AG09319 (cell line): ENCODE results near the gene CHPF2.

Experiments
- DNase-seq: peaks from one replicate; pipeline ENCODE4 v3.0.0-alpha.2; 2010; ENCODE audit warnings: low read depth; ENCODE audit errors: extremely low read depth
- CTCF ChIP-seq: IDR thresholded peaks from 2 replicates; pipeline ENCODE4 v1.5.1; 2011; ENCODE audit warnings: low read depth, mild to moderate bottlenecking, inconsistent platforms, low read length, moderate library complexity

Gene CHPF2

DNA sequence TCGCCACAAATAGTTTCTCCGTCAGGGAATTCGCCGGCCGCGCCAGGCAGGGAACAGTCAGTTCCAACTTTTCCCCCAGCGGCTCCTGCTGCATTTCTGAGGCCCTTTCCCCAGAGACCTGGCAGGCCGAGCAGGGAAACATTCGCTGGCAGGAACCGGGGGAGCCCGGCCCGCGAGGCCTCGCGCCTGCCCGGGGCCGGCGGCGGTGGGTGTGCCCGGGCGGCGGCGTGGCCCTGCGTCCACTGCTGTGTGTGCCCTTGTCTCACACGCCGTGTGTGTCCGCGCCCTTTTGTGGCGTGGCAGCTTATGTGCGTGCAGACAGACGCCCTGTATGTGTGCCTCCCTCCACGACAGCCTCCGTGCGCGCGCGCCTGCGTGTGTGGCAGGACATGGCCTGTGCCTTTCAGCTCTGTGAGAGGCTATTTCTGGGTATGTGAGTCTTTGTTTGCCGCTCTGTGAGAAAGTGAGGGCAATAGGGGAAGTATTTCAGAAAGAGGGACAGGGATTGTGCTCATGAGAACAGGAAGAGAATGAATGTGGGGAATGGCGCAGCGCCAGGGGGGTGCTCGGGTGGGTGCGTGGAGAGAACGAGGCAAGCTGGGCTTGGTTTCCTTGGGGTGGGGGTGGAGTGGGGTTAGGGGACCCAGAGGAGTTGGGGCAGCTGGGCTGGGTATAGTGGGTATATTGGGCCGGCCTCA is 16.9 kb downstream of the CHPF2 start:
- DNase-seq = no peak
- TF ChIP-seq CTCF = no peak

DNA sequence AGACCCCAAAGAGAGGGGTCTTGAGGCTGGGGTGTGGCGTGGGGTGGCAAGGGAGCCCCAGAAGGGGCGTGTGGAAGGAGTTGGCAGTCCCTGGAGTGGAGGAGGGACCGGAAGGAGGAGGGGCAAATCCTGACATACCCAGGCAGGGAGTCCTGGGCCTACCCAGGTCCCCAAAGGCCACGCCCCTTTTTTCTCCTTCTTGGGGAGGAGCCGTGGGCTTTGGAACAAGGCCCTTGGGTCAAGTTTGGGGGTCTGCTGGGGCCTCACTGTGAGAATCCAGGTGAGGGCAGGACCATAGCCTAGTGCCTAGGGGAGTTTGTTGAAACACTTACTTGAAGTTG is 17.4 kb downstream of the CHPF2 start:
- DNase-seq = no peak
- no peak for TF ChIP-seq CTCF

DNA sequence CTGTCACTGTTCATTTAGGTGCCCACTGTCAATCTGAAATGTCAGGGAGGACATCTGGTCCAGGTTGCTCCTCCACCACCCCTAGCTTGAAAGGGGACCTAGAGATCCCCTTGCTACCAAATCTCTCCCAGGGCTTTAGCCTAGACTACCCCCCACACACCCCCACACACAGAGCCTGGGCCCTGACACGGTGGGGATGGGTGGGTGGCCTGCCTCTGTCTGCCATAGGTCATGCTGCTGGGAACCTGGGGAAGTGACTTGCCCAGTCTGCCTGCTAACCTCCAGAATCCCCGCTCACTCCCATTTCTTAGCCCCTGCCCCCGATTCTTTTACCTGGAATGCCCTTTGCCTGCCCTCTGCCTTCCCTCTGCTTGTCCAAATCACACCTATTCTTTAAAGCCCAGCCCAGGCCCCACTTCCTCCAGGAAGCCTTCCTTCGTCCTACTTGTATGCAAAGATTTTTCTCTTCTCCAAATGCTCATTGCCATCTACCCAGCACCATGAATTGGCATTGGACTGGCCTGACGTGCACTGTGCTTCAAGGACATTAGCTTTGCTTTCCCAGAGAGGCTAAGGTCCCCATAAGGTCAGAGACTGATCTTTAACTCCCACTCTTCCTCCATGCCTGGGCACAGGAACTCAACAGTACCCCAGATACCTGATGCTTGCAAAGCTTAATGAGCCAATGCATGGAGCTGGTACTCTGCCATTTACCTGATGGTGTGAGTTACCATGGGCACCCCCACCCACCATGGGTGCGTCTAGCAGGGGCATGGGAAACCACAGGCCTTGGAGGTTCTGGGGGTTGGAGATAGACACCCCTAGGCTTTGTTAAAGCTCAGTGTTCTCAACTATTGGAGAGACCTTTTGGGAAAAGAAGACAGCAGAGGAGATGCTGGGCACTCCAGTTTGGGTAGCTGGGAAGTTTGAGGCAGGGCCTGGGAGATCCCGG is 18.2 kb downstream of the CHPF2 start:
- TF ChIP-seq CTCF = no peak
- DNase-seq = no peak

DNA sequence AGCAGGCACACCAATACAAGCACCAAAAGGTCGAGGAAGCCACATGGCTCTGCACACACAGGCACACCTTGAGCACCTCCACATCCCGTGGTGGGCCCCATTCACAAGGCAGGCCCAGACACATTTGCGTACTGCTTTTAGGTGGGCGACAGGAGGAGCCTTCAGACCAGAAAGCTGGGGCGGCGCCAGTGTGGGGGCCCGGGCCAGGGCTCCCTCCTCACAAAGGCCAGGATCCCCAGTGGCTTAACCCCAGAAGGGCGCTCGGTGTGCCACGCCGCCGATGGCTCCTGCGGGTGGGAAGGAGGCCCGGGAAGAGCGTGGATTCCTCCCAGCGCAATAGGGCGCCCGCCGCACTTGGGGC is 19.0 kb downstream of the CHPF2 start:
- DNase-seq = no peak
- no peak for TF ChIP-seq CTCF

DNA sequence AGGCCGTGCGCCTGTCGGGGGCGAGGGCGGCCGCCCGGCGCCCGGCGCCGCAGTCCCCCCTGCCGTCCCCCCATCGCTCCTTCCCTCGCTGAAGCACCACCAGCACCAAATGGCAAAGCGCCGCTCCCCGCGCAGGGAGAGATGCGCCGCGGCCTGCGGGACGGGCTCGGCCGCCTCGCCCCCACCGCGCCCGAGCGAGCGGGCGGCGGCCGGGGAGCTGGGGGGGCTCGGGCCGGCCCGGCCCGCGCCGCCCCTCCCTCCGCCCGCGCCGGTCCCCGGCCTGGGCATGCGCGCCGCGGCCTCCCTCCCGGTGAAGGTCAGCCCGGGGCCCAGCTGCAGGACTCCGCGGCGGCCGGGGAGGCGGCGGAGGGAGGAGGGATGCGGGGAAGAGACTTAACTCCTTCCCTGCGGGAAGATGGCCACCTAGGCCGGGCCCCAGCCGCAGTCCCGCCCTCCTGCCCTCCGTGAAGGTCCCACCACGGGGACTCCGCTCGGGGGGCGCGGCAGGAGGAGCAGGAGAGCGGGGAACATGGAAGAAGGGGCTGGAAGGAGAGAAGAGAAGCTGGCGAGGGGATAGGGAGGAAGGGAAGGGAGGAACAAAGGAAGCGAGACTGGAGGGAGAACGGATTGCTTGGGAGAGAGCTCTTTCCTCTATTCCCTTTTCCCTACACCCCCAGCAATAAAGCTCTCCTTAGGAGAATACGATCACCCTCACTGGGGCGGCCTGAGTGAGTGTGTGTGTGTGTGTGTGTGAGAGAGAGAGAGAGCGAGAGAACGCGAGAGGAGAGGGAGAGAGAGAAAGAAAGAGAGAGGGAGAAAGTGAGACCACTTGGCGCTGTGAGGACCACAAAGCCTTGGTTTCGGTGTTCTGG is 19.6 kb downstream of the CHPF2 start:
- TF ChIP-seq CTCF = no peak
- peak; percentile 49 for DNase-seq

- DNase-seq = no peak
- TF ChIP-seq CTCF = no peak
These were observed 20.2 kb downstream of the CHPF2 start for GRCh38 chr7:151252561-151252835.
